Neural cell (in vitro differentiated cells): ENCODE measurements around the gene PLPP3.

Source experiments
- CTCF ChIP-seq: fragments of 450-650 bp; IDR thresholded peaks from 2 replicates; pipeline ENCODE4 v1.5.1; 2014; ENCODE audit warnings: antibody characterized with exemption, mild to moderate bottlenecking, moderate library complexity; ENCODE audit not compliant: poor library complexity, severe bottlenecking
- MXI1 ChIP-seq: fragments of 450-650 bp; conservative IDR thresholded peaks from 2 replicates; pipeline ENCODE4 v1.6.1; 2014; ENCODE audit warnings: antibody characterized with exemption, mild to moderate bottlenecking; ENCODE audit not compliant: poor library complexity, severe bottlenecking
- POLR2AphosphoS5 ChIP-seq: IDR thresholded peaks from 2 replicates; pipeline ENCODE4 v1.6.1; 2012
- RAD21 ChIP-seq: fragments of 450-650 bp; conservative IDR thresholded peaks from 2 replicates; pipeline ENCODE4 v1.6.1; 2014; ENCODE audit warnings: antibody characterized with exemption, mild to moderate bottlenecking, moderate library complexity
- REST ChIP-seq: IDR thresholded peaks from 2 replicates; pipeline ENCODE4 v1.6.1; 2012; ENCODE audit warnings: borderline replicate concordance
- TAF1 ChIP-seq: IDR thresholded peaks from 2 replicates; pipeline ENCODE4 v1.6.1; 2012; ENCODE audit warnings: low read depth

GRCh38 chr1:56472860-56473259 is 106.5 kb downstream of the PLPP3 start:
- no peak for TF ChIP-seq CTCF
- TF ChIP-seq REST: no peak
- TF ChIP-seq POLR2AphosphoS5: no peak
- no peak for TF ChIP-seq MXI1
- no peak for TF ChIP-seq TAF1
- no peak for TF ChIP-seq RAD21
